GM18858 (cell line): ENCODE measurements around the gene IL1A.
"Not testable (repeated sequence)": the region's sequence is repeated elsewhere in the genome, so short reads cannot be mapped to it uniquely, and the experiment has no call there.

Experiments
- ATAC-seq: cut with Tn5 transposase; IDR thresholded peaks from one replicate; pipeline ENCODE4 v1.9.1; 2021; ENCODE audit not compliant: unreplicated experiment

The IL1A gene, protein sequence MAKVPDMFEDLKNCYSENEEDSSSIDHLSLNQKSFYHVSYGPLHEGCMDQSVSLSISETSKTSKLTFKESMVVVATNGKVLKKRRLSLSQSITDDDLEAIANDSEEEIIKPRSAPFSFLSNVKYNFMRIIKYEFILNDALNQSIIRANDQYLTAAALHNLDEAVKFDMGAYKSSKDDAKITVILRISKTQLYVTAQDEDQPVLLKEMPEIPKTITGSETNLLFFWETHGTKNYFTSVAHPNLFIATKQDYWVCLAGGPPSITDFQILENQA

DNA sequence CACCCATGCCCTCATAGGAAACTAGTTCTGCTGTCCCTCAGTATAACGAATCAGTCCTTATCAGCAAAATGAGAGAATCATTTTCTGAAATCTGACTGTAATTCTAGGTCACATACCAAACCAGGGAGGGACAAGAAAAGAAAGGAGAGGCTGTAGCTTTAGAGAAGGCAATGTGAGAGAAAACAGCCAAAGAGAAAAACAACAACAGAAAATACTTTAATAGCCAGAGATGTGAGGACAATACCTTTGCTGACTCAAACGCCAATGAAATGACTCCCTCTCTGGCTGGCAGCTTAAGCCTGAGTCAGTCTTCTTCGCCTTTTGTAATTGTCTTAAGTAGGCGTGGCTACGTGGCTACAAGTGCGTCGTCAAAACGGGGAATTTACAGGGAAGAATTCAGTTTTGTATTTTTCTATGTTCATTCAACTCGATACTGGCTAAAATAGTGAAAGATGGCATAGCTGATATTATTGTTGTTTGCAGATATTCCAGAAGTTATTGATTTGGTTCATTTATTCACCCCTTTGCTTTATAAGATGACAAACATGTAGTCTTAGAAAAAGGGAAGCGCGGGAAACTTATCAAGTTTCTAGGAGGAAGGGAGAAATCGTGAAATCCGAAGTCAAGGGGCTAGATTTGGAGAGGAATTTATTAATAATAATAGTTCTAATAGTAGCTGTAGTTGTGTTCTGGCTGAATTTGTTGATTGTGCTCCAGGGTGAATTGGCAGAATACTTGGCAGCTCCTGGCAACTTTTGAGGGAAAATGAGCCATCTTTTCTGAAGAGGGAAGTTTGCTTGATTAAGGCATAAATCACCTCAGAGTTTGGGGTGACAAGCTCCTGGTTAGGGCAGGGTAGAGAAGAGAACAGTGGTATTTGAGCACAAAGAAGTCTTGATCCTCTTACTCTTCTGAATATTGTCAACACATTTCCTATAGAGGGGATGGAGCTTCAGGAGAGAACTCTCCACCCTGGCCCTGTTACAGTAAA is at the start of gene IL1A:
Gene IL1A (minus strand): TSS at position 295 of the 991 bp plus-strand sequence. CDS start 723 bp downstream, outside the sequence.
- ATAC-seq = no peak

DNA sequence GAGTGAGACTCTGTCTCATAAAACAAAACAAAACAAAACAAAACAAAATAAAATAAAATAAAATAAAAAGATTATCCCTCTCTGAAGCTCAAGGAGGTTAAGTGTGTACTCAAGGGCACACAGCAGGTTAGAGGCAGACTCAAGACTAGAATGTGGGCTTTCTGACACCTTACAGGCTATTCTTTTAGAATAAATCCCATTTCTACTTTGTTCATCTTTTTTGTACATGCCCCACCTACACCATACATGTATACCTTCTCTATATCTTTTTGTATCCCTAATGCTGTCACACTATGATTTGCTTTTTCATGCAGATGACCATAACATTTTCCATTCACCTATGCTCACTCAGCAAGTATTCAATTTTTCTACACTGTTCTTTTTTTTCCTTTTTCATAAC is 49.7 kb upstream of the IL1A start:
- ATAC-seq = no peak

DNA sequence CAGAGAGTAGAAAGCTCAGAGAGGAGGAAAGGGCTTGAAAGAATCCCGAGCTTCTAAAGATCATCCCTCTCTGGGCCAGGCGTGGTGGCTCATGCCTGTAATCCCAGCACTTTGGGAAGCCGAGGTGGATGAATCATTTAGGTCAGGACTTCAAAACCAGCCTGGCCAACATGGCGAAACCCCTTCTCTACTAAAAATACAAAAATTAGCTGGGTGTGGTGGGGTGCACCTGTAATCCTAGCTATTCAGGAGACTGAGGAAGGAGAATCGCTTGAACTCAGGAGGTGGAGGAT is 49.3 kb upstream of the IL1A start:
- not testable (repeated sequence) for ATAC-seq

DNA sequence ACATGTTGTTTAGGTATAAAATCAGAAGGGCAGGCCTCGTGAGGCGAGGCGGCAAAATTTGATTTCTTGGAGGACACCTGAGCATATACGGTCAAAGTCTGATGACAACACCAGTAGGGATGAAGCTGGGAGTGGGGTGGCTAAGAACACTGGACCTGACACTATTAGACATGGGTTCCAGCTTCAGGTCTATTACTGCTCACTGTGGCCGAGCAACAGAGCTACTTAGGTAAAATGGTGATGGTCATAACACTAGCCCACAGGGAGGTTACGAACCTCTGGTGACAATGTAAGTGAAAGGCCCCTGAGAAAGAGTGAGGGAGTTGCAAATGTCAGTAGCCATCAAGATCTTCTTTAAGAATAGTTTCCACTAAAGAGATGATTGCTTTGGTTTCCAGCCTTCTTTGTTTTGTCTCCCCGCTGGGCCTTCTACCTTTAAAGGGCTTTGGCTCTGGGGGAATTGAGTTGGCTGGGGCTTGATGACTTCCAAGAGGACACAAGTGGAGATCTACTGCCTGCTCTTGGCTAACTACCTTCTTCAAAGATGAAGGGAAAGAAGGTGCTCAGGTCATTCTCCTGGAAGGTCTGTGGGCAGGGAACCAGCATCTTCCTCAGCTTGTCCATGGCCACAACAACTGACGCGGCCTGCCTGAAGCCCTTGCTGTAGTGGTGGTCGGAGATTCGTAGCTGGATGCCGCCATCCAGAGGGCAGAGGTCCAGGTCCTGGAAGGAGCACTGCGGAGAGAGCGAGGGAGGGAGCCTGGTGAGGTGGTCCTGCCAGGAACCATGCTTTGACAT is 48.7 kb upstream of the IL1A start:
- ATAC-seq = no peak

DNA sequence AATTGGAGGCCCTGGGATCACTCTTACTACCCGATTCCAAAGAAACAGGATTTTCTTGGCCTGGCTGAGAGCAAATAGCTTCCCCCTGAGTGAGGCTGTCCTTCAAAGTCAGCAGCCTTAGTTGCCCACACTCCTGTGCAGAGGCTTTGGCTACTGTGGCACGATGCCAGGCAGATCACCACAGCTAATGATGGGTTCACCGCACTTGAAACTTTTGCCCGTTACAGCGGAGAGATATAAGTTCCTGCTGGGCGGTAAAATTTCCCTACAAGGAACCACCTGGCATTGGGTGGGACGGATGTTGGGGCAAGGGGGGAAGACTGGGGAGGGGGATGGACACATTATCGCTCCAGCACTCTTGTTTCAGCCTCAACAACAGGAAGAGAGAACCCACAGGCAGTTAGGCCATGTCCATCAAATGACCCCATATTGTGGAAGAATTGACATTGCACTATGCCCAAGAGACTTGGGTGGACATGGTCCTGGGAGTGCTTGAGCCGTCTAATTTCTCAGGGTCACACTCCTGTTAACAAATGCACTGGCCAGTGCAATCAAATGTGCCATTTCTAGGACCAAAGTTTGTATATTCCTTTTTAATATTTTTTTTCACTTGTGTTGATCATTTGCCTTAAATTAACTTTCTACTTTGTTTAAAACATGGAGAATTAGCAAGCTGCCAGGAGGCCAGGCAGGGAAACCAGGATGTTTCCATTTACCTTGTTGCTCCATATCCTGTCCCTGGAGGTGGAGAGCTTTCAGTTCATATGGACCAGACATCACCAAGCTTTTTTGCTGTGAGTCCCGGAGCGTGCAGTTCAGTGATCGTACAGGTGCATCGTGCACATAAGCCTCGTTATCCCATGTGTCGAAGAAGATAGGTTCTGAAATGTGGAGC is 47.9 kb upstream of the IL1A start:
- no peak for ATAC-seq

DNA sequence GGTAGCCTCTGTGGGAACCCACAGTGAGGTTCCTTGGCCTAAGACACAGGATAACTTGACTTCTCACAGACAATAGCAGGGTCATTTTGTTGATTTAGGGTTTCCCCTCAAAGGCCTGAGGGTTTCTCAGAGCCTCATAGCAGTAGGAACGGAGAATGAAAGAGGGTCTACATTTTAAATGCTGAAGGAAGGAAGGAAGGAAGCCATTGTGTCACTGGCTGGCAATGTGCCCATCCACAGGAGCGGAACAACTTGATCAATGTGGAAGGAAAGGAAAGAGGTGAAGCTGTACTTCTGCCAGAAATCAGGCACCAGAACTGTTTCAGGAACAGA is 47.2 kb upstream of the IL1A start:
- no peak for ATAC-seq

DNA sequence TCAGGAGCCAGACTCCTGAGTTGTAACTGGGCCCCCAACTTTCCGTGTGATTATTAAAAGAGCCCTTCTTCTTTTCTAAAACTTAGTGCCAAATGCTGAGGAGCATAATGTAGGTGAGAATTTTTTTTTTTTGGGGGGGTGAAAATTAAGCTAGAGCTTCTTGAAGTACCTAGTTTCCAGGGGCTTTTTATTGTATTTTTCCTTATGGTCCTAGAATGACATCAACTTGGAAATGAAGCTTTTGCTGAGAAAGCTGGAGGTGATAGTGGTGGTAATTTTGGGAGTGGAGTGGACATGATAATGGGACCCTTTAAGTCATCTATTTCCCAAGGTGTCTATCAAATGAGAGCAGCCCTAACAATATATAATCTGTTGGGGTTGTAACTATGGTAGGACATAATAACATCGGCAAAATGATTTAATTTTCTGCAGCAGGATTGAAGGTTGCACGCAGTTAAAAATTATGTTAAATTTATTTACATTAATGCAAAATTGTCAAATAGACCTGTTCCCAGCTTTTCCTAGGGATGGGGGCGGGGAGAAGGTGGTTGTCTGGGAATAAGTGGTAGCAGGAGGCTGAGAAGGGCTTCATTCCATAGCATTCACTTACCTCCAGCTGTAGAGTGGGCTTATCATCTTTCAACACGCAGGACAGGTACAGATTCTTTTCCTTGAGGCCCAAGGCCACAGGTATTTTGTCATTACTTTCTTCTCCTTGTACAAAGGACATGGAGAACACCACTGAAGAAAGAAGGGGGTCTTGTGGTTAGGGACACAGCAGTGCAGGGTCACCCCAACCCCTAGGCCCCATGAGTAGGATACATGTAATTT is 46.6 kb upstream of the IL1A start:
- ATAC-seq = no peak

DNA sequence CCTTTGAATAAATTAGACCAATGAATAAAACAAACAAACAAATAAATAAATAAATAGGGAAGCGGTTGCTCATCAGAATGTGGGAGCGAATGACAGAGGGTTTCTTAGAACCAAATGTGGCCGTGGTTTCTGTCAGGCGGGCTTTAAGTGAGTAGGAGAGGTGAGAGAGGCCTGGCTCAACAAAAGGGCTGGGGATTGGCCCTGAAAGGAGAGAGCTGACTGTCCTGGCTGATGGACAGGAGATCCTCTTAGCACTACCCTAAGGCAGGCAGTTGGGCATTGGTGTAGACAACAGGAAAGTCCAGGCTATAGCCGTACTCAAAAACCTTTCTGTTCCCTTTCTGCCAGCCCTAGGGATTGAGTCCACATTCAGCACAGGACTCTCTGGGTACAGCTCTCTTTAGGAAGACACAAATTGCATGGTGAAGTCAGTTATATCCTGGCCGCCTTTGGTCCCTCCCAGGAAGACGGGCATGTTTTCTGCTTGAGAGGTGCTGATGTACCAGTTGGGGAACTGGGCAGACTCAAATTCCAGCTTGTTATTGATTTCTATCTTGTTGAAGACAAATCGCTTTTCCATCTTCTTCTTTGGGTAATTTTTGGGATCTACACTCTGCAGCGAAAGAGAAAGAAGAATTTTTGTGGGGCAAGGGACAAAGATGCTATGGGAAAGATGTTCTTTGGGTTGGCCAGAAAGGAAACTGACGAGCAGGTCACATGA is 45.8 kb upstream of the IL1A start:
- no peak for ATAC-seq

DNA sequence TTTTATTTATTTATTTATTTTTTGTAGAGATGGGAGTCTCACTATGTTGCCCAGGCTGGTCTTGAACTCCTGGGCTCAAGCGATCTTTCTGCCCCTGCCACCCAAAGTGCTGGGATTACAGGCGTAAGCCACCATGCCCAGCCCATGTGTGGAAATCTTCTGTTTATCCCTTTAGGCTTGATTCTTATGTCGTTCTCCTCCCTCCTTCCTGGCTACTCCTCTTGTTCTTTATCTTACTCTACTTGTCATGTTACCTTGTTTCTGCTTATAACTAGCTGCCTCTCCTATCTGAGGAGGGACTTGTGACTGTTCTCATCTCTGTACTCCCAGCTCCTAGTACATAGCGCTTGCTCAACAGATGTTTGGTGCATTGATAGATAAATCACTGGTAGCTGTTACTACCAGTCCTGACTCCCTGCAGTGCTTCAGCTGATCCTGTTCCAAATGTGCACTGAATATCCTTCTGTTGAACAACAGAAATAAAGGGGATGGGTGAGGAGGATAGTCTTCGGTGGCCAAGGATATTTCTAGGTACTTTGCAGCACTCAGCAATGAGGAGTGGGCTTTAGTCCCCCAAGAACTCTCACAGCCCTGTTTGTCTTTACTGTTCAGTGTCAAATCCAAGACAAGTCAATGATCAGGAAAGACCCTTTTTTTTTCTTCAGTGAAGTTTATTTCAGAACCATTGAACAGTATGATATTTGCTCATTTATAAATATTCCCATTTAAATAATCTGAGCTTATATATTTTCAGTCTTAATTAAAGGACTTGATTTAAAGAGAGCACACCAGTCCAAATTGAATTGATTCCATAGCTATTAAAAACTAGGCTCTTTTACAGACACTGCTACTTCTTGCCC is 45.0 kb upstream of the IL1A start:
- no peak for ATAC-seq

DNA sequence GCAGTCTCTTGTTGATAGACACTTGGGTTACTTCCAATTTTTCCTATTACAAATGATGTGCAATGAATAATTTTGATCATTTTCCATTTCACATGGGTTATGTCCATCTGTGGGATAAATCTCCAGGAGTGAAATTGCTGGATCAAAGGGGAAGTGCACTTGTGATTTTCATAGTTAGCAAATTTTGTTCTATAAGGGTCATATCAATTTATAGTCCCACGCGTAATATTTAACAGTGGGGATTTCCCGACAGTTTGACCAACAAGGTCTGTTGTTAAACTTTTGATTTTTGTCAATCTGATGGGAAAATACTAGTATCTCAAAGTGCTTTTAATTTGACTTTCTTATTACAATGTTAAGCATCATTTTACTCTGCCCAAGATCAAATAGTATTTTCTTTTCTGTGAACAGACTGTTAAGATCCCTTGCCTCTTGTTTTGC is 44.0 kb upstream of the IL1A start:
- ATAC-seq = no peak

DNA sequence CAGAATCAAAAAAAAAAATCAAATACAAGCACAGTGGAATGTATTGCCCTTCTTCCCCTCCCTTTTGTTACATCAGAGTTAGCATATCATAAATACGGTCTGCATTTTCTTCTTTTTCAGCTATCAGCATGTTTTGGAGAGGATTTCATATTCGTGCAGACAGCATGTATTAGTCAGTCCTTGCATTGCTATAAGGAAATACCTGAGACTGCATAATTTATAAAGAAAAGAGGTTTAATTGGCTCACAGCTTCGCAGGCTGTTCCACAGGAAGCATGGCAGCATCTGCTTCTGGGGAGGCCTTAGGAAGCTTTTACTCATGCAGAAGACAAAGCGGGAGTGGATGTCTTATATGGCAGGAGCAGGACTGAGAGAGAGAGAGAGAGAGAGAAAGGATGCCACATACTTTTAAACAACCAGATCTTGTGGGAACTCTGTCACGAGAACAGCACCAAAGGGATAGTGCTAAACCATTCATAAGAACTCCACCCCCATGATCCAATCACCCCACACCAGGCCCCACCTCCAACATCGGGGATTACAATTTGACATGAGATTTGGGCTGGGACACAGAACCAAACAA is 43.4 kb upstream of the IL1A start:
- ATAC-seq = no peak

DNA sequence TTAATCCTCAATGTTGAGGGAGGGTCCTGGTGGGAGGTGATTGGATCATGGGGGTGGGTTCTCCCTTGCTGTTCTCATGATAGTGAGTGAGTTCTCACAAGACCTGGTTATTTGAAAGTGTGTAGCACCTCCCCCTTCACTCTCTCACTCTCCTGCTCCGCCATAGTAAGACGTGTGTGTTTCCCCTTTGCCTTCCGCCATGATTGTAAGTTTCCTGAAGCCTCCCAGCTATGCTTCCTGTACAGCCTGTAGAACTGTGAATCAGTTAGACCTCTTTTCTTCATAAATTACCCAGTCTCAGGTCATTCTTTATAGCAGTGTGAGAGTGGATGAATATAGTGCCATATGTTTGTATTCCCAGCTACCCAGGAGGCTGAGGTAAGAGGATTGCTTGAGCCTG is 42.7 kb upstream of the IL1A start:
- no peak for ATAC-seq

DNA sequence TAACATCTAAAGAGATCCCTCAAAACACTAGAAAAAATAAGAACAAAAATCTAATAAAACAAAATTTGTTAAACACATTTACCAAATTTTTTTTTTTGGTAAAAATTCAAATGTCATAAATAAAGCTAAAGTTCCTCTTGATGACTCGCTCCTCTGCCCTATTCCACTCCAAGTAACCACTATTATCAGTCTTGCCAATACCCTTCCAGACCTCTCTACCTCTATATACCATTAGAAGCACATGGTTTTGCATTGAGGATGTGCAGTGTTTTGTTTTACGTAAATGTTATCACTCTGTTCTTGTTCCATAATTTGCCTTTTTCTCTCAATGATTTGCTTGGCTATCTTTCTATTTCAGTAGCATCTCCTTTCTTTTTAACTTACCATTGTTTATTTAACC is 41.4 kb upstream of the IL1A start:
- ATAC-seq = no peak

DNA sequence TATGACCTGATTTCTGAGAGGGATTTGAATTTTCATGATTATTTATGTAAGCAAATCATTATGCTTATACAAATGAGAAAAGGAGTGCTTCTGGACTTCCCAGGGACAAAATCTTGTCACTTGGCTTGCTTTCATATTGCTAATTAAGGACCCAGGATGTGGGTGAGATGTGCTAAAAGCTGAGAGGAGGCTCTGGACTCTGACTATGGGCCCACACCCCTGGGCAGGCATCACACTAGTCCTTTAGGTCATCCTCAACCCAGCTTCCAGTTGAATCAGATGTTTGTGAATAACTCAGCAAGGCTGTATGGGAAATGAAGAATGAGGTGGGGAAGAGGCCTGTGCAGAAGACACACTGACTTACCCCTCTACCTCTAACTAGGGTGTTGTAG is 40.4 kb upstream of the IL1A start:
- no peak for ATAC-seq

DNA sequence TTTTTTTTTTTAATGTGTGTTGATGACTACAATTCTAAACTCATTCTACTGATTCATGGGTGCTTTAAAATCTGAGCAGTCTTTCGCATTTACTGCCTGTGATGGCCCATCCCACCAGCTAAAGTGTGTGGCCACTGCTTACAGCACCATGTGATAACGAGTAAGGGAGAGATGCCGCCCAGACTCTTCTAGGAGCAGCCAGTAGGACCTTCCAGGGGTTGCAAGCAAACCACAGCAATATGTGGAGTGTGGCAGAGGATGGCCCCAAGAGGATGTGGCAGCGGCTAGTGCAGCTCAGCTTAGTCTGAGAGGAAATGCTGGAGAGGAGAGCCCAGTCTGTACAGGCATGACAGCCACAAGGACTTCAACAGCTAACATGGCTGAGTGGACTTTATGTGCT is 37.4 kb upstream of the IL1A start:
- no peak for ATAC-seq

DNA sequence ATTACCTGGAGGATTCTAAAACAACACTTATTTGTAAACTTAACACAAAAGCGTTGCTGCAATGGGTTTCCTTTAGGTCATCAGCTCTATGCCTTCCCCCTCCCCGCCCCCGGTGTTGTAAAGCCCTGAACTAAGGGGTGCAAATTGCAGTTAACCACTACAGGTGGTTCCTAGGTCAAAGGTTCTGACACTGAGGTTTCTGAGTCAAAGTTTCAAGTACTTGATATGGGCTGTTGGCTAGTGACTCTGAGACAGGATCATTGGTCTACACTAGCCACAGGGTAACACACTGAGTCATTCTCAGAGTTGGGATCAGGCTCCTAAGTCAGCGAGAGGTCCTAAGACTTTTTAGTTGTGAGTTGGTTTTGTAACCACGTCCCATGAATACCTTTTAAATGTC is 36.8 kb upstream of the IL1A start:
- peak; percentile 79 for ATAC-seq

DNA sequence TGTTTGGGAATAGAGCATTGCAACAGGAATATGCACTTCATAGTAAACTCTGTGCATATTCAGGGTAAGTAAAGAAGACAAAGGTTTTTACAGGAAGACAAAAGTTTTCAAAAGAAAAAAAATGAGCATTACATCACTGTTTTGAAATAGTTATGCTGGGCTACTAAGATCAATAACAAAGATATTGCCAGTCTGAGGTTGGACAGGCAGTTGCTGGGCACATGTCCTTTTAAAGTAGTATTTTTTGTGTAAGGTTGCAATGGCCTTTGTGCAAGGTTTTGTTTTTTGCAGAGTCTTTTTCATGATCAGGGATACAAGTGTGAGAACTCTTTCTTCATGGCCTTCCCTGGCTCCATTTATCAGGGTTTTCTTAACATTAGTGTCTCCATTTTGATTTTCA is 36.0 kb upstream of the IL1A start:
- ATAC-seq = no peak

DNA sequence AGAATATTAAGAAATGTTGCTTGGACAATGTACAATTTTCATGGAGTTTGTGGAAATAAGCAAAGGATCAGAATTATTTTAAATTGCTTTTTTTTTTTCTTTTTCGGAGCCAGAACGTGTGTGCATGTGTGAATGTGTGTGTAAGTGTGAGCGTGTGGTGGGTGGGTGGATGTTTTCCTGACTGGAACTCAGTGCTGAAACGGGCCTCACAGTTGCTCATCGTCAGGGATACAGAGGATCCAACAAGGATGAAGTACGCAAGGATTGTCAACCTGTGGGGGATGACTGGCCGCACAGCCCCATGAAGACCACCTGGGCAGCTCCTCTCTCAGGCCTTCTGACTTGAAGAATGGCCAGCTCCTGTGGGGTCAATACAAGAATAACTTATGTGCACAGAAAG is 34.8 kb upstream of the IL1A start:
- ATAC-seq = no peak
